Body of pancreas (tissue), 4 donors: Measurements from ENCODE around the gene SLC43A1.

Source experiments
- CTCF ChIP-seq, 7 experiments: fragments of 450-650 bp in 4 of 7; fragments of 200-600 bp in 3 of 7; sonication (generic) in 3 of 7; IDR thresholded peaks; one replicate each; pipeline ENCODE4 v1.5.1; 2016 to 2019; ENCODE audit warnings: antibody characterized with exemption in 7 of 7
- POLR2A ChIP-seq, 3 donors: fragments of 450-650 bp; IDR thresholded peaks; one replicate each; pipeline ENCODE4 v1.6.1; 2016; ENCODE audit warnings: antibody characterized with exemption in 3 of 3, mild to moderate bottlenecking in 2 of 3

DNA sequence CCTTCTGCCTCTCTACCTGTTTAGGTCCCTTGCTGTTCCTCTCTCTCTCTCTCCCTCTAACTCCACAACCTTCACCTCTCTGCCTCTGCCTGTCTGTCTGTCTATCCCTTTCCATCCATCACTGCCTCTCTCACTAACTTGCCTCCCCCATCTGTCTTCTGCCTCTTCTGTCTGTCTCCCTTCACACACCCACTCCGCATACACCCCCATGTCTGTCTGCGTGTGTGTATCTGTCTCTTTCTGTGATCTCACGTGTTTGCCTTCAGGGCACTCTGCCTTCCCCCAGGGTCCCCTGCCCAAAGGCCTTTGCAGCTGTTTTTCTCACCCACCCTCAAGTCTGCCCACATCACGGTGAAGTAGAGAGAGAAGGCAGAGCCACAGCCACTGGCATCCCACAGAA is 47.2 kb downstream of the SLC43A1 start:
- TF ChIP-seq CTCF (IDR thresholded peaks at IDR 0.05) = no peak
- TF ChIP-seq POLR2A (IDR thresholded peaks at IDR 0.05) = no peak
